GM12872 (cell line): Measurements from ENCODE around the gene PDCD2.
A peak's percentile ranks its signal among the peaks of the same experiment; 100 is the strongest.

Experiments
- TF ChIP-seq, protein P1 (sequence below): IDR thresholded peaks from 3 replicates; pipeline ENCODE4 v1.5.1; 2011; ENCODE audit warnings: low read depth, mild to moderate bottlenecking, low read length, moderate library complexity; ENCODE audit not compliant: insufficient read depth

Gene PDCD2

DNA sequence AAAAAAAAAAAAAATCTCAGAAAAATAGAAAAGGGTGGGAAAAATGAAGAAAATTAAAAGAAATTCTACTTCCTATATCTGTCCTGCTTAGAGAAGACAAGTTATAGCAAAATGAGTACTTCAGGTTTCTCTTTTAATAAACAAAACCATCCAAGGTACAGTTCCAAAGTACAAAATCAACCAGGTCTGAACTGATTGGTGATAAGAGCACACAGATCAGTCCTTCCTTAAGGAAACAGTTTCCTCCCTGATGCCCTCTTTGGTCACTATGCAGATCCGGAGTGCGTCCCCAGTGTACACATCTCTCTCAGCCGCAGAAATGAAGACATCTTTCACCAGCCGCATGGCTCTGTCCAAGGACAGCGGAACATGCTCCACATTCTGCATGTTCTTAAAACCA lies 49.4 kb downstream of the PDCD2 start:
- TF ChIP-seq, protein P1, sequence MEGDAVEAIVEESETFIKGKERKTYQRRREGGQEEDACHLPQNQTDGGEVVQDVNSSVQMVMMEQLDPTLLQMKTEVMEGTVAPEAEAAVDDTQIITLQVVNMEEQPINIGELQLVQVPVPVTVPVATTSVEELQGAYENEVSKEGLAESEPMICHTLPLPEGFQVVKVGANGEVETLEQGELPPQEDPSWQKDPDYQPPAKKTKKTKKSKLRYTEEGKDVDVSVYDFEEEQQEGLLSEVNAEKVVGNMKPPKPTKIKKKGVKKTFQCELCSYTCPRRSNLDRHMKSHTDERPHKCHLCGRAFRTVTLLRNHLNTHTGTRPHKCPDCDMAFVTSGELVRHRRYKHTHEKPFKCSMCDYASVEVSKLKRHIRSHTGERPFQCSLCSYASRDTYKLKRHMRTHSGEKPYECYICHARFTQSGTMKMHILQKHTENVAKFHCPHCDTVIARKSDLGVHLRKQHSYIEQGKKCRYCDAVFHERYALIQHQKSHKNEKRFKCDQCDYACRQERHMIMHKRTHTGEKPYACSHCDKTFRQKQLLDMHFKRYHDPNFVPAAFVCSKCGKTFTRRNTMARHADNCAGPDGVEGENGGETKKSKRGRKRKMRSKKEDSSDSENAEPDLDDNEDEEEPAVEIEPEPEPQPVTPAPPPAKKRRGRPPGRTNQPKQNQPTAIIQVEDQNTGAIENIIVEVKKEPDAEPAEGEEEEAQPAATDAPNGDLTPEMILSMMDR, result no peak

DNA sequence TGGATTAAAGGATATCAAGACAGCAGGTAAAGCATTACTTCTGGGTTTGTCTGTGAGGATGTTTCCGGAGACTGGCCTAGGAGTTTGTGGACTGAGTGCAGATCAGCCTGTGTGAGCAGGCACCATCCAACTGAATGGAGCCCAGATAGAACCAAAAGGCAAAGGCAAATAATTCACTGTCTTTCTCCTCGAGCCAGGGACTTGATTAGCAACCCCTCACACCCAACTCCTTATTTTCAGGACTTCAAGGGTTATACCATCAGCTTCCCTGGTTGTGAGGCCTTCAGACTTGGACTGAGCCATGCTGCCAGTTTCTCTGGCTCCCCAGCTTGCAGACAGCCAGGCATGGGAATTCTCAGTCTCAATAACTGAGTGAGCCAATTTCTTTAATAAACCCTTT lies 50.6 kb downstream of the PDCD2 start:
- TF ChIP-seq, protein P1, result no peak

DNA sequence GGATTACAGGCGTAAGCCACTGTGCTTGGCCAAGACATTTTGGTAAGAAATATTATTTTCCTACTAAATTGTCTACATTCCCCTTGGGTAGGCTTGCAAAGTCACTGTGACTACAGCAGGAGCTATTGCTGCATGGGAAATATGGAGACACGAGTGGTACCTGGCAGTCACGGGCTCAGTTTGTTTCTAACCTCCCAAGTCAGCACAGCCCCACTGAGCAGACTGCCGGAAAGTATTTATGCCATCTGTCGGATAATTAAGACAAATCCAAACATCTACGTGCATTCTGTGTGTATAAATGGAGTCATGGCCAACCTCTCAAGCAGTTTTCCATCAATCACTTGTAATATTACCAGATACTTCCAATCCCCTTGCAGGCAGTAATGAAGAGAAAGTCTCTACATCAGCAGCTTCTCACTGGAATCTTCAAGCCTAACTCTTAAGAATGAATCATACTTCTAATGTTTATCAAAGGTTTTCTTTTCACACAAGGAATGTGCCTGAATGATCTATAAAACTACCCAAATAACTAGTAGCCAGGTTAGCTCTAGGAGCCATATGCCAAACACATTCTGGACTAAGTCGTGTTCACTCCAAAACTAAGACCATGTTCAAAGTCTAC lies 51.5 kb downstream of the PDCD2 start:
- TF ChIP-seq, protein P1, result no peak

DNA sequence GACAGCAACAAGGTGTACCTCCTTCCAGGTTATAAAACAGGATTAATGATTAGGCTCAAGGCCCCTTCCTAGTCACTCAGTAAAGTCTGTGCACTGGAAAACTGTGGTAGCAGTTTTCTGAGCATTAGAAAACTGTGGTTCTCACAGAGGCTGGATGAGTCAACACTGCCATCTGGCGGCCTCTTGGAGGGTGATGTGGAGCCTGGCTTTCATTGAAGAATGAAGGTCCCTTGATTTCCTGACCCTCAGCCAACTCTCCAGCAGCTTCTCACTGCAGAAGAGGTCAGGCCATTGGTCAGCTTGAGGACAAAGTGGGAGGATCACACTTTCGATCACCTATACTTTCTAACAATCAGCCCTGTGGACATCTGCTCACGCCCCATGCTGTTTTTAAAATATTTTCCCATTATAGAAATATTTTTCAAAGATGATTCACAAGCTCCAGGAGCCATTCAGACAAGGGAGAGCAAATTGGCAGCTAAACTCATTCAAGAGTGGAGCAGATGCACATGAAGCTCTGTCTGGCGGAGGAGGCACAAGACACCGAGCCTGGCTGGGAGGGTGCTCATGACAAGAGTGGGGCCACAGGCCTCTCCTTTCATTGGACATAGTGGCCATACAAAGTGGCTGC lies 54.5 kb downstream of the PDCD2 start:
- TF ChIP-seq, protein P1, result peak; percentile 92

DNA sequence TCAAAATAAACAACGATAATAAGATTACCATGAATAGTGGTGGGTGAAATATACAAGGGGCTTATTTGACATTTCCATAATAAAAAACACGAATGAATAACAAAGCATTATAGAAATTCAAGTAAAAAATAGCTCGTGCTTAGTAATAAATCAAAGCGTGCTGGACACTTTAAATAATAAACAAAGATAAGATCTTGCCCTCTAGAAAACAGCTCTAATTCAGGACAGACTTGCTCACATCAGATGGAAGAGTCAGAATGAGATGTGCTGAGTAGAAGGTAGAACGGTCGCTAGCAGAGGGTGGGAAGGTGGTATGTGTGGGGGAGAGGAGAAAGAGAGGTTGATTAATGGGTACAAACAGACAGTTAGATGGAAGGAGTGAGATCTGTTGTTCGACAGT lies 58.6 kb downstream of the PDCD2 start:
- TF ChIP-seq, protein P1, result no peak
